Measurements from ENCODE around the gene SNN.

SNN gene

GRCh38 chr16:11626657-11627291 lies 41.5 kb upstream of the SNN start:
- peaks cover 30% of the 10 kb centered on the region for H3K4me1 ChIP-seq (ENCODE audit: control insufficient read depth, insufficient read depth, low read length, poor library complexity, severe bottlenecking)
- no peak overlapping the region for H3K27ac ChIP-seq (ENCODE audit: insufficient read depth, low read length, poor library complexity, severe bottlenecking)
- DNase-seq: no peak

GRCh38 chr16:11627292-11627663 lies 41.0 kb upstream of the SNN start:
- H3K9me3 ChIP-seq (ENCODE audit: control insufficient read depth, low read length): no peaks in the 10 kb centered on the region
- H3K27ac ChIP-seq (ENCODE audit: insufficient read depth, low read length, poor library complexity, severe bottlenecking): no peak overlapping the region
- H3K36me3 ChIP-seq (ENCODE audit: control insufficient read depth, insufficient read depth, low read length): no peaks in the 10 kb centered on the region
- H3K27me3 ChIP-seq (replicated peaks; ENCODE audit: control insufficient read depth, insufficient read depth, low read length, poor library complexity, severe bottlenecking): no peaks in the 10 kb centered on the region
- H3K4me1 ChIP-seq (ENCODE audit: control insufficient read depth, insufficient read depth, low read length, poor library complexity, severe bottlenecking): peaks cover 27% of the 10 kb centered on the region
- no peak overlapping the region for H3K4me3 ChIP-seq (ENCODE audit: insufficient read depth, low read depth, low read length, poor library complexity, severe bottlenecking)
- no peak for DNase-seq

More at GRCh38 chr16:11626657-11627291, 41.5 kb upstream of the SNN start:
- no peak overlapping the region for H3K4me3 ChIP-seq (ENCODE audit: insufficient read depth, low read depth, low read length, poor library complexity, severe bottlenecking)
- no peaks in the 10 kb centered on the region for H3K9me3 ChIP-seq (ENCODE audit: control insufficient read depth, low read length)
- H3K36me3 ChIP-seq (ENCODE audit: control insufficient read depth, insufficient read depth, low read length): no peaks in the 10 kb centered on the region
- no peaks in the 10 kb centered on the region for H3K27me3 ChIP-seq (replicated peaks; ENCODE audit: control insufficient read depth, insufficient read depth, low read length, poor library complexity, severe bottlenecking)

DNA sequence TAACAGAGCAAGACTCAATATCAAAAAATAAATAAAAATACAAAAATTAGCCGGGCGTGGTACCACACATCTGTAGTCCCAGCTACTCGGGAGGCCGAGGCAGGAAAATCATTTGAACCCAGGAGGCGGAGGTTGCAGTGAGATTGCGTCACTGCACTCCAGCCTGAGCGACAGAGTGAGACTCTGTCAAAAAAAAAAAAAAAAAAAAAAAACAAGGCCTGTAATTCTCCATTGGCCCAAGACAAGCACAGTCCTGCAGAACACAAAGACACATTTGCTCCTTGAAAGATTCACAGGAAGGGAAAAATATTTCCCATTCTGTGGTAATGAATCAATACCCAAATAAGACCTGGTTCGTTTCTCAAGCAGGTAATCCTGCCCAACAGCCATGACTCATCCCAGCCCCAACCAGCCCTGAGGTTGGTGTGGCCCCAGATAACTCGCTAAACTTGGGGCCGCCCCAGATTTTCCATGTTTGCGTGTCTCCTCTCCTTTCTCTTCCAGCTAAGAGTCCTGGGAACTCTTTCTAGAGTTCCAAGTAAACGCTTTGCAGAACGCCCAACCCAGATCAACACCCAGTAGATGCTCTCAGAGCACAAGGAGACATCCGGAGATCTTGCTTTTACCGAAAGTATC lies 40.3 kb upstream of the SNN start:
- no peak overlapping the region for H3K4me3 ChIP-seq (ENCODE audit: insufficient read depth, low read depth, low read length, poor library complexity, severe bottlenecking)
- no peaks in the 10 kb centered on the region for H3K27me3 ChIP-seq (replicated peaks; ENCODE audit: control insufficient read depth, insufficient read depth, low read length, poor library complexity, severe bottlenecking)
- H3K36me3 ChIP-seq (ENCODE audit: control insufficient read depth, insufficient read depth, low read length): no peaks in the 10 kb centered on the region
- H3K27ac ChIP-seq (ENCODE audit: insufficient read depth, low read length, poor library complexity, severe bottlenecking): no peak overlapping the region
- H3K4me1 ChIP-seq (ENCODE audit: control insufficient read depth, insufficient read depth, low read length, poor library complexity, severe bottlenecking): peaks cover 23% of the 10 kb centered on the region
- no peaks in the 10 kb centered on the region for H3K9me3 ChIP-seq (ENCODE audit: control insufficient read depth, low read length)
- DNase-seq: no peak

- DNase-seq: no peak
- no peaks in the 10 kb centered on the region for H3K27me3 ChIP-seq (replicated peaks; ENCODE audit: control insufficient read depth, insufficient read depth, low read length, poor library complexity, severe bottlenecking)
- H3K36me3 ChIP-seq (ENCODE audit: control insufficient read depth, insufficient read depth, low read length): no peaks in the 10 kb centered on the region
- no peak overlapping the region for H3K27ac ChIP-seq (ENCODE audit: insufficient read depth, low read length, poor library complexity, severe bottlenecking)
- H3K4me1 ChIP-seq (ENCODE audit: control insufficient read depth, insufficient read depth, low read length, poor library complexity, severe bottlenecking): peaks cover 15% of the 10 kb centered on the region
- no peak overlapping the region for H3K4me3 ChIP-seq (ENCODE audit: insufficient read depth, low read depth, low read length, poor library complexity, severe bottlenecking)
- no peaks in the 10 kb centered on the region for H3K9me3 ChIP-seq (ENCODE audit: control insufficient read depth, low read length)
These were observed 38.9 kb upstream of the SNN start for GRCh38 chr16:11629071-11630030.

GRCh38 chr16:11630046-11630767 lies 38.0 kb upstream of the SNN start:
- H3K36me3 ChIP-seq (ENCODE audit: control insufficient read depth, insufficient read depth, low read length): no peaks in the 10 kb centered on the region
- H3K9me3 ChIP-seq (ENCODE audit: control insufficient read depth, low read length): no peaks in the 10 kb centered on the region
- no peak for DNase-seq
- peaks cover 8% of the 10 kb centered on the region for H3K4me1 ChIP-seq (ENCODE audit: control insufficient read depth, insufficient read depth, low read length, poor library complexity, severe bottlenecking)
- no peaks in the 10 kb centered on the region for H3K27me3 ChIP-seq (replicated peaks; ENCODE audit: control insufficient read depth, insufficient read depth, low read length, poor library complexity, severe bottlenecking)
- H3K27ac ChIP-seq (ENCODE audit: insufficient read depth, low read length, poor library complexity, severe bottlenecking): no peak overlapping the region
- no peak overlapping the region for H3K4me3 ChIP-seq (ENCODE audit: insufficient read depth, low read depth, low read length, poor library complexity, severe bottlenecking)

GRCh38 chr16:11630768-11631056 lies 37.5 kb upstream of the SNN start:
- Histone ChIP-seq H3K4me1 (ENCODE audit: control insufficient read depth, insufficient read depth, low read length, poor library complexity, severe bottlenecking) (peaks cover 8% of the 10 kb centered on the region), H3K27me3 (replicated peaks; ENCODE audit: control insufficient read depth, insufficient read depth, low read length, poor library complexity, severe bottlenecking) (no peaks in the 10 kb centered on the region), H3K36me3 (ENCODE audit: control insufficient read depth, insufficient read depth, low read length) (no peaks in the 10 kb centered on the region), H3K9me3 (ENCODE audit: control insufficient read depth, low read length) (no peaks in the 10 kb centered on the region), H3K4me3 (ENCODE audit: insufficient read depth, low read depth, low read length, poor library complexity, severe bottlenecking) (no peak overlapping the region), H3K27ac (ENCODE audit: insufficient read depth, low read length, poor library complexity, severe bottlenecking) (no peak overlapping the region)
- DNase-seq: no peak

DNA sequence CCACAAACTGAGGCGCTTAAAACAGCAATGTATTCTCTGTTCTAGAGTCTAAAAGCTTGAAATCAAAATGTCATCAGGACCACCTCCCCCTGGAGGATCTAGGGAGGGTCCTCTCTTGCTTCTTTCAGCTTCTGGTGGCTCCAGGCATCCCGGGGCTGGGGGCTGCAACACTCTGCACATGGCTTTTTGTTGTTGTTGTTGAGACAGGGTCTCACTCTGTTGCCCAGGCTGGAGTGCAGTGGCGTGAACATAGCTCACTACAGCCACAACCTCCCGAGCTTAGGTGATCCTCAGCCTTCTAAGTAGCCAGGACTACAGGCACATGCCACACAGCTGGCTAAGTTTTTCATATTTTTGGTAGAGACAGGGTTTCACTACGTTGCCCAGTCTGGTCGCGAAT lies 37.0 kb upstream of the SNN start:
- no peaks in the 10 kb centered on the region for H3K36me3 ChIP-seq (ENCODE audit: control insufficient read depth, insufficient read depth, low read length)
- no peaks in the 10 kb centered on the region for H3K27me3 ChIP-seq (replicated peaks; ENCODE audit: control insufficient read depth, insufficient read depth, low read length, poor library complexity, severe bottlenecking)
- no peak overlapping the region for H3K4me3 ChIP-seq (ENCODE audit: insufficient read depth, low read depth, low read length, poor library complexity, severe bottlenecking)
- H3K27ac ChIP-seq (ENCODE audit: insufficient read depth, low read length, poor library complexity, severe bottlenecking): no peak overlapping the region
- H3K4me1 ChIP-seq (ENCODE audit: control insufficient read depth, insufficient read depth, low read length, poor library complexity, severe bottlenecking): peaks cover 8% of the 10 kb centered on the region
- H3K9me3 ChIP-seq (ENCODE audit: control insufficient read depth, low read length): no peaks in the 10 kb centered on the region
- no peak for DNase-seq

GRCh38 chr16:11632455-11632939 lies 35.8 kb upstream of the SNN start:
- no peak for DNase-seq
- H3K4me1 ChIP-seq (ENCODE audit: control insufficient read depth, insufficient read depth, low read length, poor library complexity, severe bottlenecking): peaks cover 8% of the 10 kb centered on the region
- H3K27ac ChIP-seq (ENCODE audit: insufficient read depth, low read length, poor library complexity, severe bottlenecking): no peak overlapping the region
- no peaks in the 10 kb centered on the region for H3K9me3 ChIP-seq (ENCODE audit: control insufficient read depth, low read length)
- no peaks in the 10 kb centered on the region for H3K27me3 ChIP-seq (replicated peaks; ENCODE audit: control insufficient read depth, insufficient read depth, low read length, poor library complexity, severe bottlenecking)
- no peak overlapping the region for H3K4me3 ChIP-seq (ENCODE audit: insufficient read depth, low read depth, low read length, poor library complexity, severe bottlenecking)
- no peaks in the 10 kb centered on the region for H3K36me3 ChIP-seq (ENCODE audit: control insufficient read depth, insufficient read depth, low read length)

DNA sequence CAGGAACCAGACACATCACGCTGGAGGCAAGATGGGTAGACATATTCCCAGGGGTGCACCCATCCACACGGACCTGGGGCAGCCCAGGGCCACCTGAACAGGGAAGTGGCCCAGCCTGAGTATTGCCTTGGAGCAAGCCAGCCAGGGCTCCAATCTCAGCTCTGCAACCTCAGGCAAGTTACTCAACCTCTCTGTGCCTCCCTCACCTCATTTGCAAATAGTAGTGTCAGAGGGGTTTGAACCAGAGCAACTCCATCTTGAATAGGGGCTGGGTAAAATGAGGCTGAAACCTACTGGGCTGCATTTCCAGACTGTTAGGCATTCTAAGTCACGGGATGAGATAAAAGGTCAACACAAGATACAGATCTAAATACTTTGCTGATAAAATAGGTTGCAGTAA lies 35.1 kb upstream of the SNN start:
- H3K9me3 ChIP-seq (ENCODE audit: control insufficient read depth, low read length): no peaks in the 10 kb centered on the region
- DNase-seq: no peak
- no peaks in the 10 kb centered on the region for H3K36me3 ChIP-seq (ENCODE audit: control insufficient read depth, insufficient read depth, low read length)
- H3K27ac ChIP-seq (ENCODE audit: insufficient read depth, low read length, poor library complexity, severe bottlenecking): no peak overlapping the region
- H3K4me3 ChIP-seq (ENCODE audit: insufficient read depth, low read depth, low read length, poor library complexity, severe bottlenecking): no peak overlapping the region
- H3K4me1 ChIP-seq (ENCODE audit: control insufficient read depth, insufficient read depth, low read length, poor library complexity, severe bottlenecking): peaks cover 8% of the 10 kb centered on the region
- H3K27me3 ChIP-seq (replicated peaks; ENCODE audit: control insufficient read depth, insufficient read depth, low read length, poor library complexity, severe bottlenecking): no peaks in the 10 kb centered on the region
